ENCODE measurements around the gene DISC1. TPM values are rescaled to one million over a fixed set of nuclear protein-coding genes. Genes with fewer than 3 reads are reported as not detected.

The DISC1 gene
- total and polyA plus RNA-seq, 4 experiments from 2014 or later: 1.9 to 18.0 (median 10.0) TPM

DNA sequence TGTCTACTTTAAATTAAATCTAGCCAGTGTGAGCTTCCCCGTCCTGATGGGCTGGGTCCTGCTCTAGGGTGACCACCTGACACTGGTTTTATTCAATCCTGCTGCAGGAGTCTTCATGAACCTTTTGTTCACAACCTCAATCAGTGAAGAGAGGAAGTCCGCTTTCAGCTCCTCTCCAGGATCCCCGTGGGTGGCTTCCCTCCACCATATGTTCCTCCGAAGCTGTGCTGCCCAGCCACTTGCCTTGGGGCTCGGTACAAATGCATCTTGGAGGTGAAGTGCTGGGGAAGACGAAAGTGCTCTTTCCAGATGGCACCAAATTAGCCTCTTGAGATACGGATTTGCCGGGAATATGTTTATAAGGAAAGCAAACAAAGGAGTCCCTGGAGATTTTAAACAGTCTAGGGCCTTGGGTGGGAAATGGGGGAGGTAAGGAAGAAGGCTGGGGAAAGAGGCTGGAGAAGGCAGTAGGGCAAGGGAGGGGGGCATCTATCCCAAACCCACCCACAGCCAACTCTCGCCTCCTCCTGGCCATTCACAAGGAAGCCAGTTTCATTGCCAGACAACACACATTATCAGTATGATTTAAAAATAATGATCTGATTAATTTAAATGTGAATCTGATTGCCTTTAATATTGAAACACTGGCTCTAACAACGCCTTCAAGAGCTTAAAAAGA lies 430.8 kb downstream of the DISC1 start:
- POLR2A ChIA-PET (ENCODE audit: partially characterized antibody): no interaction called here
- Mint-ChIP-seq H3K9me3 (peaks cover 0 to 6% (median 0%) of the 10 kb centered on the region in 8 donors), H3K27ac (no peak overlapping the region), H3K27me3 (peaks cover 2 to 4% of the 10 kb centered on the region in 2 donors), H3K36me3 (no peaks in the 10 kb centered on the region), H3K4me3 (no peak overlapping the region), H3K4me1 (no peaks in the 10 kb centered on the region)
- H3K36me3 ChIP-seq (ENCODE audit: insufficient read depth, low read length): no peaks in the 10 kb centered on the region
- H3K4me1 ChIP-seq (ENCODE audit: insufficient read depth, low read length): no peaks in the 10 kb centered on the region
- no peak for DNase-seq
- H3K9me3 ChIP-seq (ENCODE audit: control insufficient read depth in 1 of 2, low read length in 2 of 2): no peaks in the 10 kb centered on the region
- H3K27me3 ChIP-seq (ENCODE audit: insufficient read depth, low read length): no peaks in the 10 kb centered on the region
- CTCF ChIA-PET (ENCODE audit: partially characterized antibody): interaction anchor here (1.4 kb wide), 1 partner anchor 191 kb away, joined by 3 read pairs; no protein-coding TSS in a partner anchor
- H3K27ac ChIP-seq (ENCODE audit: low read depth, low read length): no peak overlapping the region
- H3K4me3 ChIP-seq (ENCODE audit: low read length in 2 of 2): no peak overlapping the region
- intact Hi-C loops (cut with micrococcal nuclease): no loop called here

GRCh38 chr1:232057896-232058274 lies 431.3 kb downstream of the DISC1 start:
- DNase-seq: no peak
- Mint-ChIP-seq H3K4me1 (no peaks in the 10 kb centered on the region), H3K27me3 (peaks cover 2 to 4% of the 10 kb centered on the region in 2 donors), H3K9me3 (peaks cover 0 to 4% (median 0%) of the 10 kb centered on the region in 8 donors), H3K27ac (peak overlapping the region in 1 of 7 donors; percentile 36), H3K36me3 (peaks cover 0 to 3% of the 10 kb centered on the region in 2 donors), H3K4me3 (no peak overlapping the region)
- Histone ChIP-seq H3K27me3 (ENCODE audit: insufficient read depth, low read length) (no peaks in the 10 kb centered on the region), H3K4me3 (ENCODE audit: low read length in 2 of 2) (no peak overlapping the region), H3K4me1 (ENCODE audit: insufficient read depth, low read length) (no peaks in the 10 kb centered on the region), H3K36me3 (ENCODE audit: insufficient read depth, low read length) (no peaks in the 10 kb centered on the region), H3K9me3 (ENCODE audit: control insufficient read depth in 1 of 2, low read length in 2 of 2) (no peaks in the 10 kb centered on the region), H3K27ac (ENCODE audit: low read depth, low read length) (no peak overlapping the region)
- intact Hi-C loops (cut with micrococcal nuclease): no loop called here
- ChIA-PET POLR2A (ENCODE audit: partially characterized antibody) (no interaction called here), CTCF (ENCODE audit: partially characterized antibody) (interaction anchor here (1.4 kb wide), 1 partner anchor 192 kb away, joined by 3 read pairs; no protein-coding TSS in a partner anchor)

GRCh38 chr1:232059726-232060374 lies 433.3 kb downstream of the DISC1 start:
- Mint-ChIP-seq H3K27ac (no peak overlapping the region), H3K36me3 (peaks cover 0 to 4% of the 10 kb centered on the region in 2 donors), H3K9me3 (peaks cover 0 to 2% (median 0%) of the 10 kb centered on the region in 8 donors), H3K4me3 (no peak overlapping the region), H3K4me1 (no peaks in the 10 kb centered on the region), H3K27me3 (peaks cover 2 to 4% of the 10 kb centered on the region in 2 donors)
- no peaks in the 10 kb centered on the region for H3K27me3 ChIP-seq (ENCODE audit: insufficient read depth, low read length)
- H3K27ac ChIP-seq (ENCODE audit: low read depth, low read length): no peak overlapping the region
- no peaks in the 10 kb centered on the region for H3K36me3 ChIP-seq (ENCODE audit: insufficient read depth, low read length)
- no peak for DNase-seq
- no peaks in the 10 kb centered on the region for H3K4me1 ChIP-seq (ENCODE audit: insufficient read depth, low read length)
- H3K4me3 ChIP-seq (ENCODE audit: low read length in 2 of 2): no peak overlapping the region
- H3K9me3 ChIP-seq (ENCODE audit: control insufficient read depth in 1 of 2, low read length in 2 of 2): no peaks in the 10 kb centered on the region
- ChIA-PET CTCF (ENCODE audit: partially characterized antibody) (no interaction called here), POLR2A (ENCODE audit: partially characterized antibody) (no interaction called here)
- intact Hi-C loops (cut with micrococcal nuclease): no loop called here

DNA sequence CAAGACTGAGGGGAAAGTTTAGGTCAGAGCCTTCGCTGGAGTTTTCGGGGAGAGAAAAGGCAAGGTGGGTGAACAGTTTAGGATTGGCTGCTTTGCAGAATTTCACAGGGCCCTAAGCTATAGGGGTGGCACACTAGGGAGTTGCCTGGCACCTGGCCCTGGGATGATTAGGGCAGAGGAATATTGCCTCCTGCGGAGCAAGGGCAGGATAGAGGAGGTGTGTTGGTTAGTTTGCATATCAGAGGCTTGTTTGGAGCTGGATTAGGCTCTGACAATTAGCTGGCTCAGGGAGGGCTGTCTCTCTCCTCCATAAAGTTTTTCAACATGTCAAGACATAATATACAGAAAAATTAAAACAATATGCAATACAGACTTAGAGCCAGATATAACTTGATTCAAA lies 436.4 kb downstream of the DISC1 start:
- no peak overlapping the region for H3K27ac ChIP-seq (ENCODE audit: low read depth, low read length)
- no peak overlapping the region for H3K27ac Mint-ChIP-seq
- H3K27me3 ChIP-seq (ENCODE audit: insufficient read depth, low read length): no peaks in the 10 kb centered on the region
- intact Hi-C loops (cut with micrococcal nuclease): no loop called here
- no peak overlapping the region for H3K4me3 Mint-ChIP-seq
- no peaks in the 10 kb centered on the region for H3K4me1 ChIP-seq (ENCODE audit: insufficient read depth, low read length)
- H3K36me3 Mint-ChIP-seq: peaks cover 0 to 4% of the 10 kb centered on the region in 2 donors
- H3K4me3 ChIP-seq (ENCODE audit: low read length in 2 of 2): no peak overlapping the region
- H3K27me3 Mint-ChIP-seq: peaks cover 2 to 4% of the 10 kb centered on the region in 2 donors
- POLR2A ChIA-PET (ENCODE audit: partially characterized antibody): no interaction called here
- CTCF ChIA-PET (ENCODE audit: partially characterized antibody): interaction anchor here (1.2 kb wide), 1 partner anchor 9 kb away, joined by 3 read pairs; no protein-coding TSS in a partner anchor
- H3K4me1 Mint-ChIP-seq: no peaks in the 10 kb centered on the region
- H3K9me3 ChIP-seq (ENCODE audit: control insufficient read depth in 1 of 2, low read length in 2 of 2): no peaks in the 10 kb centered on the region
- no peak for DNase-seq
- peaks cover 0 to 2% (median 0%) of the 10 kb centered on the region in 8 donors for H3K9me3 Mint-ChIP-seq
- no peaks in the 10 kb centered on the region for H3K36me3 ChIP-seq (ENCODE audit: insufficient read depth, low read length)

- H3K36me3 Mint-ChIP-seq: peaks cover 0 to 4% of the 10 kb centered on the region in 2 donors
- intact Hi-C loops (cut with micrococcal nuclease): no loop called here
- Histone ChIP-seq H3K27ac (ENCODE audit: low read depth, low read length) (no peak overlapping the region), H3K9me3 (ENCODE audit: control insufficient read depth in 1 of 2, low read length in 2 of 2) (no peaks in the 10 kb centered on the region), H3K4me1 (ENCODE audit: insufficient read depth, low read length) (no peaks in the 10 kb centered on the region), H3K4me3 (ENCODE audit: low read length in 2 of 2) (no peak overlapping the region), H3K27me3 (ENCODE audit: insufficient read depth, low read length) (no peaks in the 10 kb centered on the region), H3K36me3 (ENCODE audit: insufficient read depth, low read length) (no peaks in the 10 kb centered on the region)
- no peaks in the 10 kb centered on the region for H3K9me3 Mint-ChIP-seq
- H3K27me3 Mint-ChIP-seq: peaks cover 0 to 2% of the 10 kb centered on the region in 2 donors
- DNase-seq: no peak
- POLR2A ChIA-PET (ENCODE audit: partially characterized antibody): no interaction called here
- no peak overlapping the region for H3K27ac Mint-ChIP-seq
- CTCF ChIA-PET (ENCODE audit: partially characterized antibody): no interaction called here
- no peaks in the 10 kb centered on the region for H3K4me1 Mint-ChIP-seq
- no peak overlapping the region for H3K4me3 Mint-ChIP-seq
These were observed 439.9 kb downstream of the DISC1 start for GRCh38 chr1:232066521-232066920.

DNA sequence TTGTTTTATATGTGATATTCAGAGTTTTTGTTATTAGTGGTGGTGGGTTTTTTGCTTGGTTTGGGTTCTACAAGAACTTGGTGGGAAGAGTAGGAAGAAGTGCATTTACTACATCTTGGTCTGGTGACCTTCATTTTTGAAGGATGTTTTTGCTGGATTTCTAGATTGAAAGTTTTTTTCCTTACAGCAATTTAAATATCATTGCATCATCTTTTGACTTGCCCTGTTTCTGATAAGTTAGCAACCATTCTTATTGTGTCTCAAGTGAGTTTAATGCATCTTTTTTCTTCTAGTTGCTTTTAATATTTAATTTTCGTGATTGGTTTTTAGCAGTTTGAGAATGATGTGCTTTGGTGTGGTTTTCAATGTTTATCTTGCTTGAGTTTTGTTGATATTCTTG lies 447.7 kb downstream of the DISC1 start:
- H3K9me3 Mint-ChIP-seq: peaks cover under 1 to 18% (median 5%) of the 10 kb centered on the region in 8 donors
- intact Hi-C loops (cut with micrococcal nuclease): no loop called here
- H3K27me3 ChIP-seq (ENCODE audit: insufficient read depth, low read length): no peaks in the 10 kb centered on the region

DNA sequence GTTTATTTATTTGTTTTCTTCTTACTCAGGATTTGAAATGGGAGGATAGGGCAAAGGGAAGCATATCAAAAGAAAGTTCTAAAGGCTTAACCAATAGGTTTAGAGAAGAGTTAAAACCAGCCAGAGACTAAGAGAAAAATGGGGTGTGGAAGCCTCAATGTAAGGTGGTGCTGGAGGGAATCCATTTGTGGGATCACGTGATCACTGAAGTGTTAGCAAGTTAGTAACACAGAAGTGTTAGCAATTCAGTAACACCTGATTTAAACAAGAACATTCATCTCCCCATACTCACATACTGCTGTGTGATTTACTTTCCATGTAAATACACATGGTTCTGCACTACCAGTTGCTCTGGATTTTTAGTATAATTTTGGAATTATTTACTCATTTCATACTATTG lies 451.2 kb downstream of the DISC1 start:
- H3K4me3 ChIP-seq (ENCODE audit: low read length in 2 of 2): no peak overlapping the region
- POLR2A ChIA-PET (ENCODE audit: partially characterized antibody): no interaction called here
- H3K36me3 Mint-ChIP-seq: peaks cover 3 to 6% of the 10 kb centered on the region in 2 donors

More for the DNA sequence above, 447.7 kb downstream of the DISC1 start:
- no peak overlapping the region for H3K27ac Mint-ChIP-seq
- DNase-seq: no peak
- POLR2A ChIA-PET (ENCODE audit: partially characterized antibody): no interaction called here
- CTCF ChIA-PET (ENCODE audit: partially characterized antibody): no interaction called here
- no peak overlapping the region for H3K27ac ChIP-seq (ENCODE audit: low read depth, low read length)
- no peaks in the 10 kb centered on the region for H3K9me3 ChIP-seq (ENCODE audit: control insufficient read depth in 1 of 2, low read length in 2 of 2)
- H3K27me3 Mint-ChIP-seq: peaks cover 6 to 7% of the 10 kb centered on the region in 2 donors
- H3K36me3 ChIP-seq (ENCODE audit: insufficient read depth, low read length): no peaks in the 10 kb centered on the region
- H3K4me1 ChIP-seq (ENCODE audit: insufficient read depth, low read length): no peaks in the 10 kb centered on the region
- no peaks in the 10 kb centered on the region for H3K4me1 Mint-ChIP-seq
- no peak overlapping the region for H3K4me3 Mint-ChIP-seq
- H3K36me3 Mint-ChIP-seq: peaks cover 3 to 6% of the 10 kb centered on the region in 2 donors
- no peak overlapping the region for H3K4me3 ChIP-seq (ENCODE audit: low read length in 2 of 2)

More for the DNA sequence above, 451.2 kb downstream of the DISC1 start:
- H3K9me3 Mint-ChIP-seq: peaks cover 4 to 37% (median 19%) of the 10 kb centered on the region in 8 donors
- DNase-seq: no peak
- Histone ChIP-seq H3K36me3 (ENCODE audit: insufficient read depth, low read length) (no peaks in the 10 kb centered on the region), H3K9me3 (ENCODE audit: control insufficient read depth in 1 of 2, low read length in 2 of 2) (no peaks in the 10 kb centered on the region), H3K27ac (ENCODE audit: low read depth, low read length) (no peak overlapping the region), H3K27me3 (ENCODE audit: insufficient read depth, low read length) (no peaks in the 10 kb centered on the region), H3K4me1 (ENCODE audit: insufficient read depth, low read length) (no peaks in the 10 kb centered on the region)
- H3K27ac Mint-ChIP-seq: no peak overlapping the region
- no peaks in the 10 kb centered on the region for H3K4me1 Mint-ChIP-seq
- CTCF ChIA-PET (ENCODE audit: partially characterized antibody): no interaction called here
- no peak overlapping the region for H3K4me3 Mint-ChIP-seq
- intact Hi-C loops (cut with micrococcal nuclease): no loop called here
- H3K27me3 Mint-ChIP-seq: peaks cover 4 to 7% of the 10 kb centered on the region in 2 donors

Data from CD4-positive, alpha-beta memory T cell (primary cell).